PC-3 (cell line): ENCODE data around the gene FAU.
A peak's percentile ranks its signal among the peaks of the same experiment; 100 is the strongest.

Experiments
- EZH2 ChIP-seq: fragments of 300-600 bp; sonication (generic); IDR thresholded peaks from one replicate; pipeline ENCODE4 v1.6.1; 2017; ENCODE audit warnings: antibody characterized with exemption, mild to moderate bottlenecking, low read length; ENCODE audit not compliant: unreplicated experiment
- TF ChIP-seq, protein P1 (sequence below): fragments of 300-600 bp; sonication (generic); conservative IDR thresholded peaks from 2 replicates; pipeline ENCODE4 v1.5.1; 2017; ENCODE audit warnings: antibody characterized with exemption, low read depth, mild to moderate bottlenecking, low read length

DNA sequence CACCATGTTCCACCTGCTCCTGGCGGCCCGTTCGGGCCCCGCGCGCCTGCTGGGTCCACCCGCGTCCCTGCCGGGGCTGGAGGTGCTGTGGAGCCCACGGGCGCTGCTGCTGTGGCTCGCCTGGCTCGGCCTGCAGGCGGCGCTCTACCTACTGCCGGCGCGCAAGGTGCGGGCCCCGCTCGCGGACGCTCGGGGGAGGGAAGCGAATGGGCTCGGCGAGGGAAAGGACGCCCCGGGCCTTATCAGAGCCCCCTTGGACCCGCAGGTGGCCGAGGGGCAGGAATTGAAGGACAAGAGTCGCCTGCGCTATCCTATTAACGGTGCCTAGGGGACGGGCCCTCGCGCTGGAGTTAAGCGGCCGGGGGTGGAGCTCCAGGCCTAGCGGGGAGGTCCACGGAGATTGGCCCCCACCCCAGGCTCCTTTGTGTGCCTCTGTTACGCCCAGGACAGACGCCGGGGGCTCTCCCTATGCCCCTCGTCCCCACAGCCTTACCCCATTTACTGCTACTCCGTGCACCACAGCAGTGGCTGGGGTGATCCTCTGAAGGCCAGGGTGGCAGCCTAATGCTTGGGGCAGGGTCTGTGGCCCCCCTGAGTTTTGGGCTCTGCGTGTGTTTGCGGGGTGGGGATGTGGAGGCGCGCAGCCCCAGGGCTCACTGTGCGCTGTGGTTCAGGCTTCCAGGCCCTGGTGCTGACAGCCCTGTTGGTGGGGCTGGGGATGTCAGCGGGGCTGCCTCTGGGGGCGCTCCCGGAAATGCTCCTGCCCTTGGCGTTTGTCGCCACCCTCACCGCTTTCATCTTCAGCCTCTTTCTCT, 9.2 kb downstream of the FAU start:
- TF ChIP-seq, protein P1, sequence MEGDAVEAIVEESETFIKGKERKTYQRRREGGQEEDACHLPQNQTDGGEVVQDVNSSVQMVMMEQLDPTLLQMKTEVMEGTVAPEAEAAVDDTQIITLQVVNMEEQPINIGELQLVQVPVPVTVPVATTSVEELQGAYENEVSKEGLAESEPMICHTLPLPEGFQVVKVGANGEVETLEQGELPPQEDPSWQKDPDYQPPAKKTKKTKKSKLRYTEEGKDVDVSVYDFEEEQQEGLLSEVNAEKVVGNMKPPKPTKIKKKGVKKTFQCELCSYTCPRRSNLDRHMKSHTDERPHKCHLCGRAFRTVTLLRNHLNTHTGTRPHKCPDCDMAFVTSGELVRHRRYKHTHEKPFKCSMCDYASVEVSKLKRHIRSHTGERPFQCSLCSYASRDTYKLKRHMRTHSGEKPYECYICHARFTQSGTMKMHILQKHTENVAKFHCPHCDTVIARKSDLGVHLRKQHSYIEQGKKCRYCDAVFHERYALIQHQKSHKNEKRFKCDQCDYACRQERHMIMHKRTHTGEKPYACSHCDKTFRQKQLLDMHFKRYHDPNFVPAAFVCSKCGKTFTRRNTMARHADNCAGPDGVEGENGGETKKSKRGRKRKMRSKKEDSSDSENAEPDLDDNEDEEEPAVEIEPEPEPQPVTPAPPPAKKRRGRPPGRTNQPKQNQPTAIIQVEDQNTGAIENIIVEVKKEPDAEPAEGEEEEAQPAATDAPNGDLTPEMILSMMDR, result peak; percentile 93
- no peak for TF ChIP-seq EZH2
